ENCODE results near the gene MPP1.
"Not testable (repeated sequence)": the region's sequence is repeated elsewhere in the genome, so short reads cannot be mapped to it uniquely, and the experiment has no call there.

MPP1 gene

GRCh38 chrX:154821523-154821922, 16.2 kb upstream of the MPP1 start:
- ChIA-PET CTCF (no interaction called here), POLR2A (no interaction called here)
- TF ChIP-seq NFRKB (IDR thresholded peaks at IDR 0.05) (no peak), LEF1 (IDR thresholded peaks at IDR 0.05; ENCODE audit: borderline replicate concordance) (no peak), CTBP1 (IDR thresholded peaks at IDR 0.05; ENCODE audit: borderline replicate concordance) (no peak), BHLHE40 (IDR thresholded peaks at IDR 0.05; ENCODE audit: borderline replicate concordance) (no peak), L3MBTL2 (conservative IDR thresholded peaks at IDR 0.05) (no peak), FOXA1 (IDR thresholded peaks at IDR 0.05) (no peak), ELF4 (IDR thresholded peaks at IDR 0.05) (no peak), FOXM1 (IDR thresholded peaks at IDR 0.05; ENCODE audit: borderline replicate concordance) (no peak), FOXK2 (IDR thresholded peaks at IDR 0.05) (no peak), TARDBP (IDR thresholded peaks at IDR 0.05) (no peak), SUZ12 (IDR thresholded peaks at IDR 0.05) (no peak), ARNT (IDR thresholded peaks at IDR 0.05) (no peak), SP1 (IDR thresholded peaks at IDR 0.05) (no peak), PKNOX1 (IDR thresholded peaks at IDR 0.05) (no peak), HDGF (IDR thresholded peaks at IDR 0.05; ENCODE audit: borderline replicate concordance) (no peak), ZNF384 (IDR thresholded peaks at IDR 0.05) (no peak)
- no peak for DNase-seq (ENCODE audit: extremely low spot score)

GRCh38 chrX:154819771-154820341, 14.6 kb upstream of the MPP1 start:
- DNase-seq (ENCODE audit: extremely low spot score): no peak
- ChIA-PET CTCF (no interaction called here), POLR2A (no interaction called here)
- no peak for TF ChIP-seq FOXK2 (IDR thresholded peaks at IDR 0.05)
- no peak for TF ChIP-seq NFRKB (IDR thresholded peaks at IDR 0.05)
- TF ChIP-seq PKNOX1 (IDR thresholded peaks at IDR 0.05): no peak
- no peak for TF ChIP-seq FOXA1 (IDR thresholded peaks at IDR 0.05)
- no peak for TF ChIP-seq SP1 (IDR thresholded peaks at IDR 0.05)
- TF ChIP-seq SUZ12 (IDR thresholded peaks at IDR 0.05): no peak
- no peak for TF ChIP-seq HDGF (IDR thresholded peaks at IDR 0.05; ENCODE audit: borderline replicate concordance)
- TF ChIP-seq ELF4 (IDR thresholded peaks at IDR 0.05): no peak
- TF ChIP-seq ARNT (IDR thresholded peaks at IDR 0.05): no peak
- no peak for TF ChIP-seq LEF1 (IDR thresholded peaks at IDR 0.05; ENCODE audit: borderline replicate concordance)
- TF ChIP-seq FOXM1 (IDR thresholded peaks at IDR 0.05; ENCODE audit: borderline replicate concordance): no peak
- no peak for TF ChIP-seq TARDBP (IDR thresholded peaks at IDR 0.05)
- TF ChIP-seq CTBP1 (IDR thresholded peaks at IDR 0.05; ENCODE audit: borderline replicate concordance): no peak
- no peak for TF ChIP-seq BHLHE40 (IDR thresholded peaks at IDR 0.05; ENCODE audit: borderline replicate concordance)
- TF ChIP-seq ZNF384 (IDR thresholded peaks at IDR 0.05): no peak
- no peak for TF ChIP-seq L3MBTL2 (conservative IDR thresholded peaks at IDR 0.05)

- ChIA-PET CTCF (no interaction called here), POLR2A (no interaction called here)
- no peak for DNase-seq (ENCODE audit: extremely low spot score)
- TF ChIP-seq ELF4 (IDR thresholded peaks at IDR 0.05): no peak
- TF ChIP-seq SUZ12 (IDR thresholded peaks at IDR 0.05): no peak
- TF ChIP-seq HDGF (IDR thresholded peaks at IDR 0.05; ENCODE audit: borderline replicate concordance): no peak
- TF ChIP-seq FOXK2 (IDR thresholded peaks at IDR 0.05): no peak
- no peak for TF ChIP-seq SP1 (IDR thresholded peaks at IDR 0.05)
- no peak for TF ChIP-seq CTBP1 (IDR thresholded peaks at IDR 0.05; ENCODE audit: borderline replicate concordance)
- no peak for TF ChIP-seq LEF1 (IDR thresholded peaks at IDR 0.05; ENCODE audit: borderline replicate concordance)
- no peak for TF ChIP-seq NFRKB (IDR thresholded peaks at IDR 0.05)
- no peak for TF ChIP-seq FOXM1 (IDR thresholded peaks at IDR 0.05; ENCODE audit: borderline replicate concordance)
- no peak for TF ChIP-seq BHLHE40 (IDR thresholded peaks at IDR 0.05; ENCODE audit: borderline replicate concordance)
- no peak for TF ChIP-seq ZNF384 (IDR thresholded peaks at IDR 0.05)
- no peak for TF ChIP-seq L3MBTL2 (conservative IDR thresholded peaks at IDR 0.05)
- TF ChIP-seq PKNOX1 (IDR thresholded peaks at IDR 0.05): no peak
- TF ChIP-seq TARDBP (IDR thresholded peaks at IDR 0.05): no peak
- TF ChIP-seq ARNT (IDR thresholded peaks at IDR 0.05): no peak
- no peak for TF ChIP-seq FOXA1 (IDR thresholded peaks at IDR 0.05)
These were observed 13.9 kb upstream of the MPP1 start for GRCh38 chrX:154818916-154819770.

GRCh38 chrX:154817048-154817618, 11.8 kb upstream of the MPP1 start:
- DNase-seq (ENCODE audit: extremely low spot score); POLR2A ChIA-PET; CTCF ChIA-PET: not testable (repeated sequence)

- CTCF ChIA-PET; DNase-seq (ENCODE audit: extremely low spot score); POLR2A ChIA-PET: not testable (repeated sequence)
These were observed 11.1 kb upstream of the MPP1 start for GRCh38 chrX:154816326-154816898.

Data from HEK293T (cell line).